HTR-8/SVneo (cell line): Measurements from ENCODE around the gene SCML1.

Source experiments
- DNase-seq: peaks from one replicate; pipeline ENCODE4 v3.0.0; 2011; ENCODE audit warnings: low spot score, mixed read lengths; ENCODE audit not compliant: insufficient read length
- FAIRE-seq: peaks from 2 replicates; lab custom pipeline; 2011; peaks lifted over from hg19 to GRCh38; lab: Jason Lieb, UNC

The SCML1 gene

GRCh38 chrX:17787557-17787956 is 50.3 kb downstream of the SCML1 start:
- FAIRE-seq (no peak), DNase-seq (no peak)

- DNase-seq: peak; percentile 36
- no peak for FAIRE-seq
These were observed 51.1 kb downstream of the SCML1 start for GRCh38 chrX:17788439-17788838.

GRCh38 chrX:17788956-17789562 is 51.8 kb downstream of the SCML1 start:
- FAIRE-seq: no peak
- no peak for DNase-seq

GRCh38 chrX:17792826-17793225 is 55.5 kb downstream of the SCML1 start:
- DNase-seq (no peak), FAIRE-seq (no peak)

GRCh38 chrX:17798921-17799320 is 61.6 kb downstream of the SCML1 start:
- FAIRE-seq (no peak), DNase-seq (no peak)

GRCh38 chrX:17801431-17801830 is 64.1 kb downstream of the SCML1 start:
- no peak for DNase-seq
- FAIRE-seq: no peak

- no peak for FAIRE-seq
- DNase-seq: no peak
These were observed 65.5 kb downstream of the SCML1 start for GRCh38 chrX:17802756-17803155.

GRCh38 chrX:17803449-17803848 is 66.2 kb downstream of the SCML1 start:
- FAIRE-seq: no peak
- no peak for DNase-seq
